GM18858 (cell line): Measurements from ENCODE around the gene HMCN2.

Source experiments
- ATAC-seq: cut with Tn5 transposase; IDR thresholded peaks from one replicate; pipeline ENCODE4 v1.9.1; 2021; ENCODE audit not compliant: unreplicated experiment

The HMCN2 gene

DNA sequence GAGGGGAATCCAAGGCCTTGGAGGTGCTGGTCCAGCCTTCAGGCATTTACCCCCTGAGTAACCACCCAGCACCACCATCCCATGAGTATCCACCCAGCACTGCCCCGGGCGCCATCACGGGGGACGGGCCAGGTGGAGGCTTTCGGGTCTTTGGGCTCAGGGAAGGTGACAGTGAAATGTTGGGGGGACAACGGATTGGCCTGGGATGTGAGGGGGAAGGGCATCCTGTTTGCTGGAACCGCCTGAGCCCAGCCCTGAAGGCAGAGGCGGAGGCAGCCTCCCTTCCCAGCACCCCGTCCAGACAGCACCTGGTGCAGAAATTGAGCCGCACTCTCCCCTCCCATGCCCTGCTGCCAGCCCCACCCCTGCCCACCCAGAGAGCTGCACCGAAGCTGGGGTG, 196.2 kb downstream of the HMCN2 start:
- no peak for ATAC-seq

DNA sequence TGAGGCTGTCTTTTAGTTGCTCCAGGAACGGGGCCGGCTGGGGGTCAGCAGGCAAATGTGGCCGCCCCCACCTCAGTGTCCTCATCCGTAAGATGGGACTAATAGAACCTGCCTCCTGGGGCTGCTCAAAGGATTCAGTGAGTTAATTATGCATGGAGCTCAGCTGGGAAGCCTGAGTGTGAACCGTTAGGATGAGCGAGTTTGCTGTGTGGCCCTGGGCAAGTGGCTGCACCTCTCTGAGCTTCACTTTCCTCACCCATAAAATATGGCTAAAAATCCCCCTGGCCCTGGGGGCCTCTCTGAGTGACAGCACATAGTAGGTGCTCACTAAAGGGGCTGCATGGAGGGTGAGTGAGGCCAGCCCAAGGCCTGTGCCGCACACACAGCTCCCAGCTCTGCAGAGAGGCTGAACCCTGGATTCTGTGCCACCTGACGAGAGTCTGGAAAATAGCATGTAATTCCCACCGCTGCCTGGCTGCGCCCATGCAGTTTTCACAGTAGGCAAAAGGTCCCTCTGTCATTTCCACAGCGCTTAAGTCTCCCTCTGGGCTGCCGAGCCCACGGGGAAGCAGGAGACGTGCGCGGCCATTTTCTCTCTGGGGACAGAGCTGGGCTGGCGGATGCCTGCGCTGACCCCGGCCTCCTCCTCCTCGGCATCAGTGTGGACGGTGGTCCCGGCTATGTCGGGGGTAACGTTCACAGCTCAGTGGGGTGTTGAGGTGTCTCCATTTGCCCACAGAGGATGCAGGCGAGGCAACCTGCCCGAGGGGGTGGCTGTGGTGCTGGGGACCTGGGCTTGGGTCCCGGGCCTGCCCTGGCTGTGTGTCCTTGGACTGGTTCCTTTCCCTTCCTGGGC, 197.4 kb downstream of the HMCN2 start:
- ATAC-seq = no peak

DNA sequence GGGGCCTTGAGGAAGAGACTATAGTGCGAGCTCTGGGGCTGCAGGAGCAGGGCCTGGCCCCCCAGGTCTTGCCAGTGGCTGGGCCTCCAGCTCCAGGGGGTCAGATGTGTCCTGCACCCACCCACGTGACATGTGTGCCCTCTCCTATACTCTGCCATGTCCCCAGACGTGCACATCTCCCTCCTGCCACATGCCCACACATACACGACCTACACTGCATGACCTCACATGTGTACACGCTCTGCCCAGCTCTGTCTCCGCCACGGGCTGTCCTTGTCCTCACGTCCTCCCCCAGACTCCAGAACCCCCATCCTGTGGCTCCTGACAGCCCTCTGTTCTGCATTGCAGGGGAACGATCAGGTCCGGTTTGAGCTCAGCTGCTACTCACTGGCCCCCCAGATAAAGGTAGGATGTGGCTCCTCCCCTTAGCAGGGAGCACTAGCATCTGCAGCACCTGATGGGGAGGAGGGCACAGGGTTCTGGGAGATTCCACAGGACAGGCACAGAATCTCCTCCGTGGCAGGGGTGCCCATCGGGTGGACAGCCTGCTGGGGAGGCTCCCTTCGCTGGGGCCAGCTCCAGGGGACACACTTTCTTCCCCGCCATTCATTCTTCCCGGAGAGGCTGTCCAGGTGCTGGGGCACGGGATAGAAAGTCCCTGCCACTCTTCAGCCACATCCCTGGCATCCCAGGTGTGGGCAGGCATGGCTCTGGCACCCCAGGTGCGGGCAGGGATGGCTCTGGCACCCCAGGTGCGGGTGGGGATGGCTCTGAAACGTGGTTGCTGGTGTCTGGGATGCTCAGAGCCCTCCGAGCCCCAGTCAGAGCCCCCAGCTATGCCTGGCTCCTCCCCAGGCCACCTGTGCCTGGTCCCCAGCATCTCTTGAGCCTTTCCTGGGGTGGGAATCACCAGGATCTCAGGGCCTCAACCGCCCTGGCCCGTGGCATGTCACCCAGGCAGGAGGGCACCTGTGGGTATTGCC, 198.5 kb downstream of the HMCN2 start:
- no peak for ATAC-seq

DNA sequence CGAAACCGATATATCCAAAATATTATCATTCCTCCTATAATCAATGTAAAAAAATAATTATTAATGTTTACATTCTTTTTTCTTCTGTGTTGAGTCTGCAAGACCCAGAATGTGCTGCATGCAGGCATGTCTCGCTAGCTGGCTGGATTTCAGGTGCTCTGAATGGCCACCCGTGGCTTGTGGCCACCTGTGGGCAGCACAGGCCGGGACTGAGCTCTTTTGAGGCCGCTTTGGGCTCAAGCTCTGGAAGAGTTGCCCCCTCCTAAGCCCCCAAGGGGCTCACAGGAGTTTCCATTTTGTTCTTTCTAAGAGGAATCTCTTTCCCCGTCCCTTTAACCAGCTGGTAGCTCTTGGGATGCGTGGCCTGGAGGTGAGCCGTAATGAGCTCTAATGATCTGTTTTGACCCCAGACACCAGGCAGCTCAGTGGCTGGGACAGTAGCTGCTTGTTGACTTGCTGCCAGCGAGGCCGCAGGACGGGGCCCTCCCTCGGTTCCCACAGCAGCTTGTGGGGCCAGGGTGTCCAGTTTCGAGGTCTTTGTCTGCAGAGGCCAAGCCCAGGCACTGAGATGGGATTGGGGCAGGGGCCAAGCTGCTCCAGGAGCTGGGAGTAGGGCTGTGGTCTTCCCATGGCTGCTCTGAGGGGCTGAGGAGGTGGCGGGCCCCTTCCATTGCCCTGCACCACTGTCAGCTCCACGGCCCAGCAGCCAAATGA, 200.0 kb downstream of the HMCN2 start:
- no peak for ATAC-seq

DNA sequence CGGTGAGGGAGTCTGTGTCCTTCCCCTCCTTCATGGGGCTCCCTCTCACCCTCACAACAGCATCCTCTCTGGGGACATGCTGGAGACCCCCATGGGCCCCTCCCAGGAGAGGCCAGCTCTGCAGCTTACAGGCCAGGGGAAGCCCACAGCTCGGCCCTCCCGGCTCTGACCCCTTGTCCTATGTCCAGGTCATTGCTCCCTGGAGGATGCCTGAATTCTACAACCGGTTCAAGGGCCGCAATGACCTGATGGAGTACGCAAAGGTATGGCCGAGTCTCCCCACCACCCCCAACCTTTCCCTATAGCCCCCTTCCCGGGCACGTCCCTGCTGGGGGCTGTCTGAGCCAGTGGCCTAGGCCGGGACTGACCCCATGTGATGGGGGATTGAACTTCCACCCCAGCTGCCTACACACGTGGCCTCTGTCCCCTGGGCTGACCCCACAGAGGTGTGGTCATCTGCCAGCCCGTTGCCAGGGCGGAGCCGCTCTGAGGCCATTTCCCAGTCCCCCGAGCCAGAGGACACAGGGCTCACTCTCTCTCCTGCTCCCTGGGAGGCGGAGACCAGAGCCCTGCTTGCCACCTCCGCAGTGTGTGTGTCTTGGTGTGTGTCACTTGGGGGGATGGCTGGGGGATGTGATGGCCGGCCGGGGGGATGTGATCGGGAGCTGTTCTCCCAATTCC, 201.1 kb downstream of the HMCN2 start:
- no peak for ATAC-seq

DNA sequence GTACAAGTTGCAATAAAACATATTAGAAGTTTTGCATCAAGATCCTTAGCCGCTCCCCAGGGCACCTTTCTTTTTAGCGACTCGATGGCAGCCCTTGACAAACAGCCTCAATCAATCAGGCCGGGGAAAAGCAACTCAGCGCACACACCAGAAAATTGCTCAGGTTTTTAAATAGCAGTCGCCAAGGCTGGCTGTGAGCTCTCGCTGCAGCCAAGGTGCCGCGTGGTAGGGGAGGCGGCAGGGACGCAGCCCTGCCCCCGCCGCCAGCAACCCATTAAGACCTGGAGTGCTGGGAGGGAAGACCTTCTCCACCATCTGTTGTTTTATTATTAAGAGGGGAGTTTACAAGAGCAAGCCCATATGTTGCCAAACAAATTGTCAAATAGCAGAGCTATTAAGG, 201.8 kb downstream of the HMCN2 start:
- no peak for ATAC-seq

DNA sequence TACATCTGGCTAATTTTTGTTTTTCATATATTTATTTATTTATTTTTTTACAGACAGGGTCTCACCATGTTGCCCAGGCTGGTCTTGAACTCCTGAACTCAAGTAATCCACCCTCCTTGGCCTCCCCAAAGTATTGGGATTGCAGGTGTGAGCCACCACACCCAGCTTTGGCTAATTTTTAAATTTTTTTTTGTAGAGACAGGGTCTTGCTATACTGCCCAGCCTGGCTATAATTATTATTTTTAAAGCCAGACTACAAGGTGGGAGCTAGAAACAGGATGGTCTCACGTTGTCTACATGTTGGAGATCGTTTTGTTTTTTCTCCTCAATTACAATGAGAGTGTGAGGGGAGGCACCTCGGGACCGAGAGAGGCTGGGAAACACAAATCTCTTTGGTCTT, 203.0 kb downstream of the HMCN2 start:
- ATAC-seq = no peak

DNA sequence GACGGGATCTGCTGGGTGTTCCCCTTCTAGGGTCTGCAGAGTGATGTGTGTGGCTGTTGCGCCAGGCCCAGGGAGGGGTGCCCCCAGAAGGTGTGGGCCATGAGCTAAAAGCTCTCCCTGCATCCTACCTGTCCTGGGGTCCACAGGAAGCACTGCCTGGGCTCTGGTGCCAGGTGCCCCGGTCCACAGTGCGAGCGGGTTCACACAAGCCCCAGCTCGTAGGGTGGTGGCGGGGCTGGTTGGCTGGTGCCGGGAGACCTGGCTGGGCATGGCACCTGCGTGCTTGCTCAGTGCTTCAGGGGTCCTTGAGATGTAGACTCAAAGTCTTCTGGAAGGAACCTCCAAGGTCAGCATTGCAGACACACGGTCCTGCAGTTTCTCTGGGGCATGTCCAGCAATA, 204.7 kb downstream of the HMCN2 start:
- no peak for ATAC-seq

DNA sequence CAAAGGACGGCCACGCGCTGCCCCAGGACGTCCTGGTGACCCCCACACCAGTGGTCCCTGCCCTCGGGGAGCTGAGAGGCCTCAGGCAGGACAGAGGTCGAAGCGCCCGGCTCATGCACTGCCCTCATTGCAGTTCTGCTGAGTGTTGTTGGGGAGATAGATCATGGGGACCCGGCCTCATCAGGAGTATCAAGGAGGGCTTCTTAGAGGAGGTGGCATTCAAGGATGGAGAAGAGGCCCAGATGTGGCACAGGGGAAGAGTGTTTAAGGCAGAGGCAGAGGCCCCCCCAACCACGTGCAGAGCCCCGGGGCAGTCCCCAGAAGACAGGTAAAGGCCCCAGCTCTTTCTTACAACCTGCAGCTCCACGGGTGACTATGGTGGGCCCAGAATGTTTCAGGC, 205.4 kb downstream of the HMCN2 start:
- ATAC-seq = no peak

DNA sequence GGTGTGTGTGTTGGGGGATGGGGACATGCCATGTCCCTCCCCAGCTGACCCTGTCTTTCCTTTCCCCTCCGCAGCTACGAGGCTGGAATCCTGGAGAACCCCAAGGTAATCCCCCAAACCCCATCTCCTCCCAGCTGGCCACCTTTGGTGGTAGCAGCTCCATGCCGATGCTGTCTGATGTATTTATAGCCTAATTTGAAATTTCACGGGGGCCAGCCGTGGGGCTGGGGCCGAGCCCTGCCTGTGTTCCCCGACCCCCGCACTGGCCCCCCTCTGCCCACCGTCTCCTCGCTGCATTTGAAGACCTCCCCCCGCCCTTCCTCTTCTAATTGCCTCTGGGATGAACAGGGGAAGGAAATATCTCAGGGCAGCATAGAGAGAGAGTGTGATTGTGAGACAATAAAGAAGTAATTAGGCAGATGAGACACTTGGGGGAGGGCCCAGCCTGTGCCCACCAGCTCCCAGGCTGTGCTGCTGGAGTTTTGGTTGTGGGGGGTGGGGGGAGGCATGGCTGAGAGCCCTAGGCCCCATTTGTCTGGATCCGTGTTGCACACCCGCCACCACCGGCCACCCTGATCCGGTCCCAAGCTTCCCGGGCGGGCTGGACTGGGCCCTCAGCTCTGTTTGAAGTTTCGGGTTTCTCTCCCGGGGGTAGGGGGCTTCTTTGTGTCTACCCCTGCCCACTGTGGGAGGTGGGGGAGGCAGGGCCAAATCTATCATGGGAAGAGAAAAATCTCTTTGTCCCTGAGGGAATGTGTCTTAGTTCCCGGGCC, 206.0 kb downstream of the HMCN2 start:
- ATAC-seq = no peak

DNA sequence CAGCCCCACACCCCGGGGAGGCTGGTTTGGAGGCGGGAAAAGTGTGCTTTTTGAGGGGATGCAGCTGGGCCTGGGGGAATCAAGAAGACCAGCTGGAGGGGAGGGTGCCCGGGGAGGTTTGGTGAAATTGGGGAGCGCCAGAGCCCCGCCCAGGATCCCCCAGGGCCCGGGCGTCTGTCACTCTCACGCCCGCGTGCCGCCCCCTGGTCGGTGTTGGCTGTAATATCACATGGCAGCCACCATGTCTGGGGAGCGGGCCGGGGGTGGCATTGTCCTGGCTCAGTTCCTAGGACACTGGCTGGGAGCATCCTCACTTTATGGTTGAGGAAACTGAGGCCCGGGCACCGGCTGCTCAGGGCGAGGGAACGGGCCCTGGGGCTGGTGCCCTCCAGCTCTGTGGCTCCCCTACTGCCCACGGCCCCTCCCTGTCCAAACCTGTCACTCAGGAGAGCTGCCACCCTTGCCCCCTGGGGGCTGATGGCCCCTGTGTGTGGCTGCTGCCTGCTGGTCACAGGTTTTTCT, 206.7 kb downstream of the HMCN2 start:
- no peak for ATAC-seq

DNA sequence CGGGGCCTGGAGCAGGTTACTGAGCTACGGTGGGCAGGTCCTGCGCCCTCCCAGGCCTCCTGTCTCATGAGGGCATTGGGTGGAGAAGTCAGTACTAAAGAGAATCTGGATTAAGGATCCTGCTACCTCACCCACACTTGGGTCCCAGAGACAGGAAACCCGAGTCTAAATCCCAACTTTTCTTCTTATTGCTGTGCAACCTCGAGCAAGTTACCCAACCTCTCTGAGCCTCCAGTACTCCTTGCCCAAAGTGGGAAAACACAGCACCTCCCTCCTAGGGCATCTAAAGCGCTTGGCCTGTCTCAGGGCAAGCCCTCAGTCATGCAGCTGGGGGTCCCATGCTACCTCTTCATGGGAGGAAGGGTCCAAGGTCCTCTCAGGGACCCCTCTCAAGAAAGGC, 207.4 kb downstream of the HMCN2 start:
- ATAC-seq = no peak

DNA sequence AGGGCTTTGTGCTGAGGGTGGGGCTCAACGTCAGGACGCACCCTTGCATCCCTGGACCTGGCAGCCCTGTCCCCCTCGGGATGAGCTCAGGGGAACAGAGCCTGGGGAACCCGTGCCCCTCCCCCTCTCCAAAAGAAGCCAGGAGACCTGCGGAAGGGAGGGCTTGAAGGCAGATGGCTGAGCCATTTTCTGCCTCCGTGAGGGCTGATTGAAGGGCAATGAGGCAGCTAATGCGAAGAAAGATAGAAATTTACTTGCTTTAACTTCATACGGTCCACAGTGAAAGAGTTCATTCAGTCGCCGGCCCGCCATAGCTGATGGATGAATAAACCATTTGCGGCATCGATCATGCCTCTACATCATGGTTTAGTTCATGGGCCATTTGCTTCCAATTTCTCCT, 208.0 kb downstream of the HMCN2 start:
- no peak for ATAC-seq

DNA sequence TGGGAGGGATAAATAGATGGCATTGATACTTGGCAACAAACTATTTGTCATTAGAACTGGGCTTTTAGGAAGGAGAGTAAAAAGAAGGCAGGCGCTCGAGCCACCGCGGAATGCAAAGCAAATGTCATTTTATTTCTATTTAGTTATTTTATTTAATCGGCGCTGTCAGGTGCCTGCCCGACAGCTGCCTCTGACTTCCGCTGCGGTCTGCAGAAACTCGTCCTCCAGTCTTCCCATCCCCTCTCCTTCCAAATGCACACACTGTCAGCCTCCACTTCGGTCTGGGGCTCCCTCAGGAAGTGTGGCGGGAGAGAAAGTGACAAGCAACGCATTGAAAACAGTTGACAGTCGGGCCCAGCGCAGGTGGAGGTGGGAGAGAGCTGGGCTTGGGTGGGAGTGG, 208.5 kb downstream of the HMCN2 start:
- ATAC-seq = no peak

DNA sequence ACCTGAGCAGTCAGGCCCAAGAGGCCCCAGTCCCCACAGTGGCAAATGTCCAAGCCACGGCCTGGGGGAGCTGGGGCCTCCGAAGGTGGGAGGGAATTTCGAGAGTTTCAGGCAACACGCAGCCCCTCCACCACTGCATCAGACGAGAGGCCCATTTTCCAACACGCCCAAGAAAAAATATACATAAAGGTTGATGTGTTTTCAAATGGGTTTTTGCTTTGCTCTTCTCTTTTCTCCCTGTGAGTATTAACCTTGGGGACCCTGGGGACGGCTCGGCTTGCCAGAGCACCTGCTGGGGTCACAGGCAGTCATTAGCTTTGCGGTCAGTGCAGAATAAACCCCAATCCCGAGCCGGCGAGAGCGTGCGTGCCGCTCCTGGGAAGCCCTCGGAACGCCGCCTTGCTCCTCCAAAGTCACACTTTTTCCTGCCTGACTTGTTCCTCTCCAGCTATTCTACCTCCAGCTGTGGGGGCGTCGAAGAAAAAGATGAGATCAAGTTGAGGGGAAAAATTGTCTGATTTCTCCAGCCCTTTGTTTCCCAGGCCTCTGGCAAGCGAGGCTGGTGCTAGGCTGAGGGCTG, 210.7 kb downstream of the HMCN2 start:
- no peak for ATAC-seq

DNA sequence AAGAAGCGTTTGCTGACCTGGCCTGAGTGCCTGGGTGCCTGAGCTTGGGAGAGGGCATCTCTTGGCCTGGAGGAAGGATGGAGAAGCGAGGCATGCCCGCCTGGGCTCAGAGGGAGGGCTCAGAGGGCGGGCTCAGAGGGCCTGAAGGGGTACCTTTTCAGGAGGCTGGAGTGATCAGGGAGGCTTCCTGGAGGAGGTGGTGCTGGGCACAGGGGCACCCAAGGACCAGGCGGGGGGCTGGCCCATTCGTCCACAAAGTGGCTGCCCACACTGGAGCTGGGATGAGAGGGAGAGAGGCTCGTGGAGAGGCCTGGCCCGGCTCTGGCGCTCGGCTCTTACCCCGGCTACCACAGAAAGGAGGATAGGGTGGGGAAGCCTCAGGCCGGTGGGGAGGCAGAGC, 212.0 kb downstream of the HMCN2 start:
- no peak for ATAC-seq

DNA sequence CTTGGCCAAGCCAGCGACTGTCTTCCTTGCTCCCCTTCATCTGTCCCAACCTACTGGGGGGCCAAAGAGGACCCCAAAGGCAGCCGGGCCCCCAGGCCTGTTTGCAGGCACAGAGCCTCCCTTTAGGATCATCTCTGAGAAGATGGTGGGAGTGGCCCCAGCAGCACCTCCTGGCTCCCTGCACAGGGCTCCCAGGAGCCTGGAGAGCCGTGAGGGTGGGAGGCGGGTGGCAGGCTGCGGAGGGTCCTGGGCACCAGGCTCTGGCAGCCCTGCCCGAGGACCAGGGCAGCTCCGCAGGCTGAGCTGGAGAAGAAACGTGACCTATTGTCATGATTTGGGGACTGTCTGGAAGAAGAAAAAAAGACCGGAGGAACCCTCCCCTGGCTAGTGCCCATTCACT, 212.6 kb downstream of the HMCN2 start:
- ATAC-seq = no peak

DNA sequence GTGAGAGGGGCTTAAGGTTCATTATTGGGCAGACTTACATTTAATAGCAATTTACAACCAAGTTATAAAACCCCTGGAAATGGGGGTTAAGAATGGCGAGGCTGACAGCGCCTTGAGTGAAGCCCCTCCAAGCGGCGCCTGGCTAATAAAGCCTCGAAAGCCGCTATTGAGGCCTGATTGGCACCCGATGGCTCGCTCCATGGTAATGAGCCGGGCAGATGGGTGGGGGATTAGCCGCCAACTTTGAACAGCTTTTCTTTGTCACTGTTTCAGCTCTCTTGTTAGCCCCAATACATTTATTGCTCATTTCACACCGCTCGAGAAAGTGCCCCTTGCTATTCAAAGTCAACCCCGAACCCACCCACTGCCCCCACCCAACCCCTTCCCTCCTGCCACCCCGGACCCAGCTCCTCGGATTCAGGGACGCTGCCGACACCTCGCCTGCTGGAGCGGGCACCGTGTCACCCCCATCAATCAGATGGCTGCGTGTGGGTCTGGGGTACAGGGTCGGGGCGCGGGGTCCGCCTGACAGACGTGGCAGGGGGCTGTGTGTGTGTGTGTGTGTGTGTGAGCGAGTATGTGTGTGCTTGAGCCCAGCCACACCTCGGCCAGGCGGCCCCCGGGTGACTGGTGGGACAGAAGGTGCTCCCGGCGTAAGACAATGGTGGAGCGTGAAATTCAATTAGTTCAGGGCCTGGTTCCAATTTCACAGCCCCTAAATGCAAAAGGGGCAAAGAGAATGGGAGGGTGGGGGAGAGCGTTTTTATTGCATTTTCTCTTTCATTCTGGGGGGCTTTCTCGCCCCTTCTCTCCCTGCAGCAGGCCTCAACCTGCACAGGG, 213.4 kb downstream of the HMCN2 start:
- no peak for ATAC-seq

DNA sequence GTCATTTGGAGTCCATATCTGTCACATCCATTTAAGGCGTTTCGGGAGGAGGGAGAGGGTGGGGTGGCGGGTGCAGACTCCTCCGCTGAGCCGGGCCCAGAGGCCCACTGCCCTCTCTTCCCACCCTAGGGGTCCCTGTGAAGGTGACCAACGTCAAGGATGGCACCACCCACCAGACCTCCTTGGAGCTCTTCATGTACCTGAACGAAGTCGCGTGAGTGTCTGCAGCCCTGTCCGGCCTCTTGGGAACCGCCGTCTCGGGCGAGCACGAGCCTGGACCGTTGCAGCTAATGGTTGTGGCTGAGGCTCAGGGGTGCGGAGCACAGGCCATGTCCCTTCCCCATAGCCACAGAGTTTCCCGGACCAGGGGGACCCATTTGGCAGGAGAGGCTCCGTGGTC, 214.0 kb downstream of the HMCN2 start:
- no peak for ATAC-seq
